NCI-H524 (cell line): ENCODE measurements around the gene COBLL1.

Source experiments
- DNase-seq, 2 experiments: peaks; one replicate each; lab custom pipeline; 2025; lab: John Stamatoyannopoulos, UW

COBLL1 gene

DNA sequence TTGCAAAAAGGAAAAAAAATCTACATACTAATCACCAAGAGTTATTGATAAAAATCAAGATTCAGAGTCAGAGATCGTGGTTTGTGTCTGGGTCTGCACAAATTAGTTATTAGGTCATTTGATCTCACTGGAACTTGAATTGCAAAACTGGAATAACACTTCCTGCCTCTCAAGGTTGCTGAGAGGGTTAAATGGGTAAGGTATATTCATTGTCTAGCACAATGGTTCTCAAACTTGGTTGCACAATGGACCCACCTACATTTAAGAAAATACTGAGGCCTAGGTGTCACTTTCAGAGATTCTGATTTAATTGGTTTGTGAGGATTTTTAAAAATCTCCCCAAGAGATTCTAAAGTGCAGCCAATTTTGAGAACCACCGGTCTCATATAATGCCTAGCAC lies 84.8 kb downstream of the COBLL1 start:
- no peak for DNase-seq

DNA sequence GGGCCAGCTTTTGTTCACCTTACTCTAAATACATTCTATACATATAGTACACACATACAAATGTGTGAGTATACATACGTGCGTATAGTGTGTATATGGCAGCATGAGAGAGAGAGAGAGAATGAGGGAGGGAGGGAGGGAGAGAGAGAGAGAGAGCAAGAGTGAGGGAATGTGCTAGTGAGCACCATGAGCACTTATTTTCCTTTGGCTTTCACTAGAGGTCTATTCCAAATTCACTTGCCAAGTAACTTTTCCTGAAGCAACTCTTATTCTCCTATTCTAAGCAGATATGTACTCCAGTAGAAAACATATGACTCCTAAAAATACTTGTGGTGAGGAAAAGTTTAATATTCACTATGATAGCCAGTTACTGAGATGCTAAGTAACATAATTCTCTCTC lies 85.7 kb downstream of the COBLL1 start:
- DNase-seq = no peak

DNA sequence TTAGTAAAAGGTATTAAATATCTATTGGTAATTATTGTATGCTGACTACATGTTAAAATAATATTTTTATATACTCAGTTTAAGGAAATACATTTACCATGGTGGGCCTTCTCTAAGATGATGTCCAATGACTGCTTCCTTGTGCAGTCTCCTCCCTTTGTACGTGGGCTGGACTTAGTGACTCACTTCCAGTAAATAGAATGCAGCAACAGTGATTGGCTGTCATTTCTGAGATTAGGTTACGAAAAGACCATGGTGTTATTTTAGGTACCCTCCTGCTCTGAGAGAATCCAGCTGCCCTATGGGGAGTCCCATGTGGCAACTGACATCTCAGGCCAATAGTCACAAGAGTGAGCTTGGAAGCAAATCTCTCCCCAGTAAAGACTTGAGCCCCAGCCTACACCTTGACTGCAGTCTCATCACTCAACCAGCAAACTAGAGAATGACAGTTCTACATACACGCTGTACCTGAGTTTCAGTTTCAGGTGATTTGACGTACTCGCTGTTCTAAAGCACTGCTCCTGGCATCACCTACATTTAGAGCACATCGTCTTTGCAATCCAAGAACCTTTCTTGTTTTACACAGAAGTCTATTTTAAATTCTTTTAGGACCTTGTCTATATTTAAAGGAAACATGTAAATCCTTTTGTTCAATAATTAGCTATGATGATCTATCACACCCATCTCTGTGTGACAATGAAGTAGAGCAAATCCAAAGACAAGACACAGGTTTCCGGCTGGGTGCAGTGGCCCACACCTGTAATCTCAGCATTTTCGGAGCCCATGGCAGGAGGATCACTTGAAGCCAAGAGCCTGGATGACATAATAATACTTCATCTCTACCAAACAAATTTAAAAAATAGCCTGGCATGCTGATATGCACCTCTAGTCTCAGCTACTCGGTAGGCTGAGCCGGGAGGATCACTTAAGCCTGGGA lies 87.2 kb downstream of the COBLL1 start:
- no peak for DNase-seq

DNA sequence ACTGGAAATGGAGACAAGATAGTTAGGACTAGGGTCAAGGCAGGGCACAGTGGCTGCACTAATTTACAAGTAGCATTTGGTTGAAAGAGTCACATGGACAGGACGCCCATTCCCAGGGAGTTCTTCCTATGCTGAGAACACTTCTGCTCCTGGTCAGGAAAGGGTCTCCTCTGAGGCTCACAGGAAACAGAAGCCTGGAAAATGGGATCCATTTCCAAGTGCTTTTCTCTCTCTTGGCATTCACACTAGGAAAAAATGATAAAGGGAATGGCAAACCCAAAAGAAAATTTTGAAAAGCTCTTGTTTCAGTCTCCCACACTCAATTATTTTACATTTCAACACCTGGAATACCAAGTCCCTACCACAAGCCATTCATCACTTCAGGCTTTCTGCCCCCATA lies 88.7 kb downstream of the COBLL1 start:
- no peak for DNase-seq

DNA sequence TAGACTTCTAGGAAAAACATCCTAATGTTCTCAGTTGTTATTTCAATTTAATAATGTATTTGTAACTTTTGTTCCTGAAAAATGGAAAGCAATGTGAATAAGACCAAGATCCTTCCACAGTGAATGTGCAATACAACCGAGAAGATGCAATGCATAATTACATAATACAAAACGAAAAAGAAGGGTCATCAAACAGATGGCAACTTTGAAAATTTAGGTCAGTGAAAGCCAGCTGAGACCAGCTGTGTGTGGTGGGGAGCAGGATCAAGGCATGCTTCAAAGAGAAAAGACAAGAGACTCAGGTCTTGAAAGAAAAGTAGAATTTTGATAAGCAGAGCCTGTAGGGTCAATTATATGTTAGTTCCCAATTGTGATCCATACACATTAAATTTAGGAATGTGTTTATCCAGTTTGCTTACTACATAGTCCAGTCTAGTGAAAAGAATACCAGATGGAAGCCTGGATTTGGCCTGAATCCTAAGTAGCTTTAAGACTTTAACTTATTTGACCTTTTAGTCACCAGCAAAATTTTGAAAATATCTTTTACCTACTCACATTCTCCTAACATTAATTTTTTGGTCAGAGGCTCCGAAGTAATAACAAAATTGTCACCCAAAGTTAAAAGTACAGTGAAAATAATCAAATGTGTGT lies 93.7 kb downstream of the COBLL1 start:
- DNase-seq = peak; percentile 25 to 63

DNA sequence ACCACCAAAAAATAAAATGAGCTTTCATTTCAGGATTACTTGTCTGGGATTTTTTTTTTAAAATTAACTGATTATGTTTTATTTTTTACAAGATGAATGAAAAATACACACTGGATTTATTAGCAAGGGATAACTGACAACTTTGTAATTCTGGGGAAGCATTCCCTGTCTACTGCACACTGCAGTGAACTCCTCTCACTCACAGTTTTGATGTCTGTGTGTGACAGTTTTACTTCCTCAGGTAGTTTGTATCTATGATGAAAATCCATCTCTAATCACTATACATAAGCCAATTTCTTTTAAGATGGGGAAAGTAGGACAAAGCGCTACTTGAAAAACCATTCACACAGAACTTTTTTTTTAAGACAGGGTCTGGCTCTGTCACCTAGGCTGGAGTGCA lies 94.5 kb downstream of the COBLL1 start:
- DNase-seq = peak in 1 of 2 experiments; percentile 14

DNA sequence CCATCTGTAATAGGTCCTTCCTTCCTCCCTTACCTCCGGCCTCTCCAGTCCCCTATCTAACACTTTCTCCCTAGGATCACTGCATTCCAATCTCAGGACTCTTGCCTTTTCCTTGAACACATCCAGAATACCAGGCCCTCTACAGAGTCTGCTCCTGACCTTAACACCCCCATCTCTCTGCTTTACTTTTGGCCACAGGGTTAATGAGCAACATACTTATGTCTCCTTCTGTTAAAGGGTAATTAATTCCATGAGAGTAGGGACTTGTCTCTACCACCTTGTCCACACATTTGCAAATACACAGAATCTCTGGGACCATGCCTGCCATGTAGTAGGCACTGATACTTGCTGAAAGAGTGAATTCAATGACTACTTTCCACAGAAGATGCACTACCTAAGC lies 94.9 kb downstream of the COBLL1 start:
- peak; percentile 18 to 42 for DNase-seq

DNA sequence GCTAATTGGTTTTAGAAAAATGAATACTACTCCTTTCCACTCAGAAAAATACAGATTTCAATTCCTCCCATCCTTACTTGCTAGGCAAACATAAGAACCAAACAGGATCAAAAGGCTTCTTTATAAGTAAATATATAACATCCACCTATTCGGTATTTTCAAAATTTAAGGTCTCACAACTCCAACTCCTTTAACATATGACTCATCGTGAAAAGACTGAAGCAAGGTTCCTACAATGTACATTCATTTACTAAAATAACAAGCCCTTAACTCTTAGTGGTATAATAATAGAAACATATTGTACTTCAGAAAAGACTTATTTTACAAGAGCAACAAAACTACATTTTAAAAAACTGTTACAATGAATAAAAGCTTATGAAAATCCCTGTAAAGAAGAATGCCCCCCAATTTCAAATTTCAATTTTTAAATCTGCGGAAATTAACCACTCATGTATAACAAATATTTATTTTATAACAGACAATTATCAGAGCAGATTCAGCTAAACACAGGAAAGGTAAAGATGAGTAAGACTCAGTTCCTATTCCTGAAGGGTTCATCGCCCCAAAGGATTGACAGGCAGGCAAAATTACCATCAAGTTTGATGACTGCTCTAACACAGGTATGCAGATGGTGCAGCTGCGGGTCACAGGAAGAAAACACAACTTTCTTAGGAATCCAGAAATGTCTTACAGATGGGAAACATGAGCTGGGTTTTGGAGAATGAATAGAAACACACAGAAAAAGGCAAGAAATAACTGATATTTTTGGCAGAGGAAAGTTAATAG lies 96.4 kb downstream of the COBLL1 start:
- DNase-seq = no peak

DNA sequence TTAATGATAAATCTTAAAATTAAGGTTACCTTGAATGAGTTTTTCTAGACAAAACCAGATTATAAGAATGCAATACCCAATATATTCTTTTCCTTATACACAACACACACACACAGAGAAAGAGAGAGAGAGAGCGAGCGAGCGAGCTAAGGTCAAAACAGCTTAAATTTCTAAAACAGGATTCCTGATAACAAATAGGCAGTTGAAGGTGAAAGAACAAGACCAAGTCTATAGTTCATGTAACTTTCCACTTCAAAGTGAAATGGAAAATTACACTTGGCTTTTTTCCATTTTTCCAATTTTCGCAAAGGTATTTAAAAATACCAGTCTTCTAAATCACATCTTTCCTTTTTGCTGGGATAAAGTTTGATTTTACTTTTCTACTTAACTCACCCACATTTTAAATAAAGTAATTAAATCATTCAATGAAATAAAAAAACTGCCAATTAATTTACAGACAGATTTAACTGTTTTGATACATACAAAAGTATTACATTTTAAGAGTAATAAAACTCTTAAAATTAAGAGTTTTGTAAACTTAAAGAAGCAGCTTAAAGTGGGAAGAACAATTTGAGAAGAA lies 98.8 kb downstream of the COBLL1 start:
- no peak for DNase-seq

DNA sequence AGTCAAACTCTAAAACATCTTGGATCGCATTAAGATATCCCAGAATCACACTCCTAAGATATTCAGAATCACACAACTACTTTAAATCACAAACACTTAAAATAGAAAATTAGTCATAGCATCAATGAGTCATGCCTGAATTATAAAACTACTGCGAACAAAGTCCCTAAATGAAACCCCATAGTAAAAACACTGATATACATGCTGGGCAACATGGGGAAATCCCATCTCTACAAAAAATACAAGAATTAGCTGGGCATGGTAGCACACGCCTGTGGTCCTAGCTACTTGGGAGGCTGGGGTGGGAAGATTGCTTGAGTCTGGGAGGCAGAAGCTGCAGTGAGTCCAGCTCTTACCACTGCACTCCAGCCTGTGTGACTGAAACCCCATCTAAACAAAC lies 101.7 kb downstream of the COBLL1 start:
- no peak for DNase-seq

DNA sequence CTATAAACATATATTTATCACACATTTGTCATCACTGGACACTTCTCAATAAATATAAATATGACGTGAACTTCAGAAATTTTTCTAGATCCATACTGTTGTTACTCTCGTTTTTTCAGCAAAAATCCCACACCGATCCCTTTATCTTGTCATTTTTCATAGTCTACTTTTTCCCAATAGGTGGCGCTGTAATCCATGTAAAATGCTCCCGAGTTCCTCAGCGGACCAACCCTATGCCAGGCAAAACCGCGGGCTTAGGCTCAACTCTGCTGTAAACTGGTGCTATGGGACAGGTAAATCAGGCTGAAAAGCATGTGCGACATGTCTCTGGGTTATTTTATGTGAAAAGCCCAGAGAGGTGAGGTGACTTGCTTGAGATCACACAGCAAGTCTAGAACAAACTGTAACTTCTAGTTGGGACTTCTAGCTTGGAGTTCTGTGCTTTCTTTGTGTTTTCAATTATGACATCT lies 104.0 kb downstream of the COBLL1 start:
- peak; percentile 18 to 66 for DNase-seq

DNA sequence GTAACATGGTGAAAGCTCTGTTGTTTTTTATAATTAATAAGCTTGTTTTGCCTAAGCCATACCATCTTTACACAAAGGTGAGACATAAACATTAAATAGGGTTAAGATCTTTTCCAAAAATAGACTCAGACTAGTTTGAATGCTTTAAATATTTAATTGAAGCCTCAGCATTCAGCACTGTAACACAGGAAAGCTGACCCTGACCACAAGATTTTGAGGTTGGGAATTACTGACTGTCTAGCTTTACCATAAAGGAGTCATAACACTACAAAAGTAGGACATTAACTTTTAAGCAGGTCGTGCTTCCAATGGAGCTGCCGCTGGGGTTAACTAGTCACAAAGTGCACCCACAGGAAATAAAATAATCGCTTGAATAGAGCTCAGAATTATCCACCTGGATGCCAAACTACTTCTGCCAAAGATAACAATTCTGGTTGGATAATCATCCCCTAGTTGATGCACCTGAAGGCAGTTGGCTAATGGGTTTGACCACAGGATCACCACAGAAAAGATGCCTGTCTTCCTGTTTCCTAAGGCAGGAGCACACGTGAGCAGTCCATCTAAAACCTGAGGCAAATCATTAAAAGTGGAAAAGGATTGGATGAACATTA lies 106.2 kb downstream of the COBLL1 start:
- DNase-seq = no peak

DNA sequence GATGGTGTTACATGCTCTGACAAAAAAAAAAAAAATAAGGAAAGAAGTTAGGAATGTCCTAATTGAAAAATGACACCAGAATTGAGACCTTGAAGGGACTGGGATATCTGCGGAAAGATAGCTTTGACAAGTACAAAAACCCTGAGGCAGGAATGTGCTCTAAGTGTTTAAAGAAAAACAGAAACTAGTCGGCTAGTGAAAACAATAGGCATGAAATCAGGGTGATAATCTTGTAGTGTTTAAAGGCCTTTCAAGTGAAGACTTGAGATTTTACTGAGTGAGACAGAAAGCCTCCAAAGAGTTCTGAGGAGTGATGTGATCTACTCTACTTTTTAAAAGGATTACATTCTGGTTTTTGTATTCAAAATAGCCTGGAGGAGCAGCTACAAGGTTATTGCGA lies 107.4 kb downstream of the COBLL1 start:
- DNase-seq = no peak

DNA sequence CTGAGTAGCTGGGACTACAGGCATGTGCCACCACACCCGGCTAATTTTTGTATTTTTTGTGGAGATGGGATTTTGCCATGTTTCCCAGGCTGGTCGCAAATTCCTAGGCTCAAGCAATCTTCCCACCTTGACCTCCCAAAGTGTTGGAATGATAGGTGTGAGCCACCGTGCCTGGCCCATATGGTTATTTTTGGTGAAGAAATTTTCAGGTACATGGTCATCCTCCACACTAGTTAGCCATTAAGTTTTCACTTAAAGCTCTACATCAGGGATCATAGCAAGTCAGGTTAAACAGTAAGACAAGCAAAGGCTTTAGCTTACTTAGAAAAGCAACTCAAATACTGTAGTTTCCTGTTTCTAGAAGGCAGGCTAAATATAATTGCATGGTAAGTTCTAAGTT lies 116.1 kb downstream of the COBLL1 start:
- DNase-seq = no peak

DNA sequence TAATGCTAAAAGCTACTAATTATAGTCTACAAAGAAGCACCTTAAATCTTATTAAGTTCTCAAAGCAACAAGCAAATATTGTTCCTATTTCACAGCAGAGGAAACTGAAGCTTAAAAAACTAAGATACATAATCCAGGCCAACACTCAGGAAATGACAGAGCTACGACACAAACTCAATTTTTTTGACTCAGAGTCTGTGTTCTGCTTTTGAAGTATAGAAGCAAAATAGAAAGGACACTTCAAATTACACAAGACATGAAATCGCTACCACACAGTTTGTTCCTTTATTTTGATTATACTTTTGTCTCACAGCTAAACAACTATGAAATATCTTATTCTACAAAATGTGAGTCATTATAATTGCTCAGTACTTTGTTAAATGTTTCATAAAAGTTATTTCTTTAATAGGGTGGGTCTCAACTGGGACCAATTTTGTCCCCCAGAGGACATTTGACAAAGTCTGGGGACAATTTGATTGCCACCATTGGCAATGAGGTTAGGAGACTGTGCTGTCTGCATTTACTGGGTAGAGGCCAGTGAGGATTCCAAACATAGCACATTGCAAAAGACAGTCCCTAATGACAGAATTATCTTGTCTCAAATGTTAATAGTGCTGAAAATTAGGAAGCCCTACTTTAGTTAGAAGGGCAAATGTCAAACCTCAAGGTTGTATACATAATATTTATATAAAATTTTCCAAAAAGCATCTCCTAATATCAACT lies 118.8 kb downstream of the COBLL1 start:
- no peak for DNase-seq

DNA sequence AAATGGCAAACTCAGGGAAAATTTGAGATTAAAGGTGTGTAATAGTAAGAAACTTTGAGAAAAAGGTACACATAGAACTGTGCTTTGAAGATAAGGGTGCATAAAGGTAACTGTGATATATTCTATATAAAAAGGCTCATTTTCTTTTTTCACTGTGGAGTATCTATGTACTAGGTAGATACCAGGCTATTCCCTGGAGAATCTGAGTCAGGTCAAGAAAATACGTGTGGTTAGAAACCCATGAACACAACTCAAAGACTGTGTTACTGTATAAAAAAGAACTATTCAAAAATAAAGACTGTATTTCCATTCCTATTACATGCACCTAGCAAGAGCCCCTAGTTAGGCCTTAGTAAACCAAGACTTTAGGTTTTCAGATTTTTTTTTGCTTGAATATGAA lies 120.2 kb downstream of the COBLL1 start:
- DNase-seq = no peak

DNA sequence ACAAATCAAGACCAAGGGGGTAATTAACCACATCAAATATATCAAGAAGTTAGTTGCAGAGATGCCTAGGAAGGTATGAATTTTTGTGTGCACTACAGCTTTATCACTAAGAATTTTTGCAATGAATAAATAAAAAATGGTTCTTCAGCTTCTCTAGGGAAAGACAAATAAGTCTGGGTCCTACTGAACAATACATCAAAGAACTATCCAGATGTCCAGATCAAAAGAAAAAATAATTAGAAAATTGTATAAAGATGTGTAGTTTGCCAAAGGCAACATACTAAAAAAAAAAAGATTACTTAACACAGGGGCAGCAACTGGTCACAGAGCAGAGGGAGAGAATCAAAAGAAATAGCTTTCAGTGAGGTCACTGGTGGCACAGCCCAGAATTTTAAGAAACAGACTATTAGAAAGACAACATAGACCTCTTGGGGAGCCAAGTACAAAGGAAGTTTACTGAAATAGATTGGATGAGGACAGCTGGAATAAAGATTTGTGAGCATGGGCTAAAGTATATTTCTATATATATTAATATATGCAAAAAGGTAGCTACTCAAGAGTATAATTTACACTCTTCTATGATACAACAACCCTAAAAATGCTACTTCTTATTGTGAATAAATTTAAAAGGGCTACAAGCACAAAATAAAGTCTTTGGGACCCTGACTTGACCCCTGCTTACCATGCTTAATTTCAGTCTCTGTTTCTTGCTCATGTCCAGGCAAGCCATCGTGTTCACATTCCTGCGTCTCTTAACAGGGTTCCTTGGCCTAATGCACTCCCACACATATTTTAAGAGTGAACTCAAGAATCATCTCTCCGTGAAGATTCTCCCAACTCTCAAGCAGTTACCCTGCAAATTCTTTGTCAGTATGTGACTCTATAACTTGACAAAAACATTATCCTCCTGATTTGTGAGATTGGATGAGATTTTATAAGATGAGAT lies 121.4 kb downstream of the COBLL1 start:
- DNase-seq = no peak

DNA sequence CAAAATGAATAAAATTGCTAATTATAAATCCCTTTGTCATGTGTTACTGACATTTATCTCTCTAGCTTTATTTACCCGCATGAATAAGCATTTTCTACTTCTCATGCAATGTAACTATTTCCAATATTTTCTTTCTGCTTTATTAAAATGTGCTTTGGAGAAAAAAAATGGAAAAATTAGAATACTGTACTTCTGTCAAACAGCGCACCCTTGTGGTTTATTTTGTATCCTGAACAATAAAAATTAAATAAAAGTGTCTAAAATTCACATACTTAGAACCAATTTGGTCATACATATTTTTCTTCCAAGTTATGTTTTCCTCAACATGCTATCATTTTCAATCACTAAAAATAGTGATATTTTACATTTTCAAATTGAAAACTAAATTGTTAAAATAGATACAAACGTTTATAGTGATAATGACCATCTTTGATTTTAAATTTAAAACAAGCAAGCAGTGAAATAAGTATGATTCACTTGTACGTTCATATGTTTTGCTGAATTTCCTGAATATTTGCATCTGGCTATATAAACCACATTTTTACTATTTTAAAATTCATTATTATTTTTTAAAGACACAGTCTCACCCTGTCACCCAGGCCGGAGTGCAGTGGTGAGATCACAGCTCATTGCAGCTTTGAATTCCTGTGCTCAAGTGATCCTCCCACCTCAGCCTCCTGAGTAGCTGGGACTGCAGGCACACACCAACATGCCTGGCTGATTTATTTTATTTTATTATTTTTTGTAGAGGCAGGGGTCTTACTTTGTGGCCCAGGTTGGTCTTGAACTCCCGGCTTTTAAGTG lies 124.4 kb downstream of the COBLL1 start:
- DNase-seq = peak in 1 of 2 experiments; percentile 5

DNA sequence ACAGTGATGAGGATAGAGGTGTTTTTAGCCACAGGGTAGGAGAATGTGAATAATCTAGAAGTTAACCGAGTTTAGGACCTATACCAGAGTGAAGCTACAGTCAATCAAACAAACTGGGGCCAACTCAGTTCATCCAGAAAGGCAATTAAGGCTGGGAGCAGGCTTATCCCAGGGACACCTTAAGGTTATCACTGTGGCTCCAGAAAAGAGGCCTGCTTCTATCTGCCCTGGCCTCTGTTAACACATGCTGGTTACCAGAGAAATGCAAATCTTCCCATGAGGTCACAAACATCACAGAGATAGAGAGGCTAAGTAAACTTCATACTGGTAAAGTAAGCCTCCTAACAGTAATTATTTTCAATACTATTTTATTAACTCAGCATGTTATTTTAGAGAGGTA lies 127.2 kb downstream of the COBLL1 start:
- no peak for DNase-seq
